Stimulated activated CD8-positive, alpha-beta memory T cell treated with anti-CD3 and anti-CD28 coated beads, Interleukin-15, amount 100 ng/mL, for 24 hours (primary cell): ENCODE data around the gene UQCC2.

ENCODE experiments used
- DNase-seq: peaks from one replicate; pipeline ENCODE4 v3.0.0-alpha.2; 2020; ENCODE audit warnings: low read depth

Gene UQCC2

DNA sequence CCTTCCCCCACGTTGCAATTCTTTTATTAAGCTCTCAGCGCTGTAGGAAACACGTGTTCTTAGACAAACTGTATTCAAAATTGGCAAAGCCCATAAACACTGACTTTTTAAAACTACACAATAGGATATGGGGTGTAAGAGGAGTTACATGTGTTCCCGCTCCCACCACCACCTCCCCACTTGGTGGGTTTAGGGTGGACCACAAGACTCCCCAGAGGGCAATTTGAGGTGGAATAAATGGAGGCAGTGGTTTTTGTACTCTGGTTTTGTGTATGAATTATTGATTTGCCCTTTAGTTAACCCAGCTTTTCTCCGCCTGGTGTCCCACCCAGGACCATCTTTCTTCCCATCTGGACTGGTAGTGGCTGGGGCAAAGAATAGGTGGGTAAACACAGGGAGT, 3.7 kb downstream of the UQCC2 start:
- DNase-seq, result no peak

DNA sequence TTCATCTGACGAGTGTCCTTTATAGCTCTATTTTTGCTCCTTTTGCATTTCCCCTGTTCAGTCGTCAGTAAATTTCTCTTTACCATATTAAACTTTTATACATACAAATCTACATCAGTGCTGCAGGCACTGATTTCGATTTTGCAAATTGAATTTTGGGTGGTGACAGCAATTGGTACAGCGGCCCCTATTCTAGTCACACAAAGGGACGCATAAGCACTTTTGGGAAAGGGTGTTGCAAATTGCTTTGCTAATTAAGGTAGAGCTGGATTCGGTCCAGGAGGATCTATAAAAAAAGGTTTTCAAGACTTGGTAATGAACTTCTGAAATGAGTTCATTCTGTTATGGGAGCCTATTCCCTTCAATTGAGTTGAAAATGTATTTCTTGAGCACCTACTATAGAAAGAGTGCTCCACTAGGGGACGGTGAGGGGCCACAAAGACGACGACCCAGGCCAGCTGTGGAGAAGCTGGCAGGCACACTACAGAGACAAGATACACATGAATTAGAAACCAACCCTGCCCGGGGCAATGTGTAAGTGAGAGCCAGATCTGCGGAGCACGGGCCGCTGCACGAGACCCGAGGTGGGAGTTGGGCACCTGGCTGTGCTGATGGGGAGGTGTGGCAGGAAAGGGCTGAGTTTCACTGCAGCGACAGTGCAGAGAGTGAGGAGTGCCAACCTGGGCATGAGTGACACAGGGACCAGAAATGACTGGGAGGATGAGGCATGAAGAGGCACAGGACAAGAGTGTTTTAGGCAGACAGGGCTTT, 5.4 kb downstream of the UQCC2 start:
- DNase-seq, result no peak

DNA sequence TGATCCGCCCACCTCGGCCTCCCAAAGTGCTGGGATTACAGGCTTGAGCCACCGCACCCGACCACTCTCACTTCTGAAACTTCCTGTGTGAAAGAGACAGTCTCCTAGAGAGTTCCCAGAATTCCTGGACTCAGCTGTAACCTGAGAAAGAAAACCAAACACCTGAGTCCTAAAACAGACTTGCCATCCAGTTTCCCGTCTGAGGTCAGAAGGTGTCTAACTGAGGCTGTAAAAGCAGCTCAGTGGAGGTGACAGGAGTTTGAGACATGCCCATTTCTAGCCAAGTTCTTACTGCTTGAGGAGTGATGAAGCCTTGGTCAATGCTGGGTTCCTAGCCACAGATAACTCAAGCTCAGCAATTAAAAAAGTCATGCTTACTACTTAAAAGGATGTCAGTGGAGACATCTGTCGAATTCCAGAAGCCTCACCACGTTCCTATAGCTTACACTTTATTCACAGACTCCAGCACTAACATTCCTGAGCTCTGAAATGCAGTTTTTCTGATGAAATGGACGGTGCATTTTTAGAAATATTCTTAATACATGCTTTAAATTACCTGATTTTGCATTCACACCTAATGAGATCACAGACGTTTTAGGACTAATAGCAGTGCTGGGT, 6.1 kb downstream of the UQCC2 start:
- no peak for DNase-seq

DNA sequence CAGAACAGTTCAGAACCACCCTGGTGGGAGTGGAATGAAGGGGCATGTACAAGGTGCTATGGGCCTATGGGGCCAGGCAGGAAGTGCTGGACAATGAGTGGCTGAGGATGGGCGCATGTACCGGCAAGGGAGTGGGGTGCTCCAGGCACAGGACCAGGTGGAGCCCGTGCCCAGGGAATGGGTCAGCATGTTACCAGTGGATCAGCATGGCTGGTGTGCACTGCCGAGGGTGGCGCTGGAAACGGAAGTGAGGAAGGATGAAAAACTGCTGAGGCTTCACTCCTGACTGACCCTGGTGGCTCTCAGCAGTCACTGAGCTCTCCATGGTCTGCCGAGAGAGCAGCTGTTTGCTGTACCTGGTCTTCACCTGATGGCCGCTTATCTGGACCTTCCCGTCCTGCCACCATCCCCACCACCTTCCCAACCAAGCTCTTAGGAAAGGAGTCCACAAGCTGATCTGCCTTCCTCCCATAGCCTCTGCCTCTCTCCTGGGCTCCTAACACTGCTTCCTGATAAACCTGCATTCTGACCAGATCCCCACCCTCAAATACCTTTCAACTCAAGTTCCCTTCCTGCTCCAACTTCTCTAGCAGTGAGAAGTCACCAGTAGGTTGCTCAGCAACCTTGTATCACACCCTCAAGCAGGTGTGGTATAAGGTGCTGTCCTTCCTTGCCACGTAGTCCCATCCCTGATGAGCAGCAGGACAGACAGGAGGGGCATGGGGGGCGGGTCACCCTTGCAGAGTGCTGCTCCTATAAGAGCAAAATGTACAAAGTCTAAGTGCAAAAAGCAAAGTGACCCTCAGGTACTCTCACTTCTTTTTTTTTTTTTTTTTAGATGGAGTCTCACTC, 7.1 kb downstream of the UQCC2 start:
- DNase-seq, result no peak

DNA sequence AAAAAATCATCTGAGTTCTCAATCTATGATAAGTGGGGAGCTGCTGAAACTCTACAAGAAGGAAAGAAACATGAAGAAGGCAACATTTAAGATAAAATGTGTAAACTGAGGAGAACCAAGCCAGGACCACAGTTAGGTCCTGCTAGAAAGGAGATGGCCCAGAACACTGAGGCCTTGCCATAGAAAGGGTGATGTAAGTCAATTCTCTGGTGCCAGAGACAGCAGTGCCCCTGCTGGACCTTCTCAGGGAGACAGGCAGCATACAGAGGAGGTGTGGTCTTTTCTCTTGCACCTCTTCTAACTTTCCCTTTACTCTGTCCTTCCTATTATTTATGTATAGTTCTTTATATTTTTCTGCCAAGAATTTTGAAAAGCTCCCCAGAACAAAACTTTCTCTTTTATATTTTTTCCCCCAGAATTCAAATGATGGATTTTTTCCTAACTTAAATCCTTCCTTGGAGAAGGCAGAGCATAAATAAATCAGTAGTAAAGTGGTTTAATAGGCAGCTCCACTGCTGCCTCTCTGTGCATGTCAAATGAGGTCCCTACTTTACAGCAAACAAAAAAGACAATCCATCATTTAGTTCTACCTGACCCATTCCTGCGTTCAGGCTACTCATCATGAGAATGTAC, 9.0 kb downstream of the UQCC2 start:
- DNase-seq, result no peak

DNA sequence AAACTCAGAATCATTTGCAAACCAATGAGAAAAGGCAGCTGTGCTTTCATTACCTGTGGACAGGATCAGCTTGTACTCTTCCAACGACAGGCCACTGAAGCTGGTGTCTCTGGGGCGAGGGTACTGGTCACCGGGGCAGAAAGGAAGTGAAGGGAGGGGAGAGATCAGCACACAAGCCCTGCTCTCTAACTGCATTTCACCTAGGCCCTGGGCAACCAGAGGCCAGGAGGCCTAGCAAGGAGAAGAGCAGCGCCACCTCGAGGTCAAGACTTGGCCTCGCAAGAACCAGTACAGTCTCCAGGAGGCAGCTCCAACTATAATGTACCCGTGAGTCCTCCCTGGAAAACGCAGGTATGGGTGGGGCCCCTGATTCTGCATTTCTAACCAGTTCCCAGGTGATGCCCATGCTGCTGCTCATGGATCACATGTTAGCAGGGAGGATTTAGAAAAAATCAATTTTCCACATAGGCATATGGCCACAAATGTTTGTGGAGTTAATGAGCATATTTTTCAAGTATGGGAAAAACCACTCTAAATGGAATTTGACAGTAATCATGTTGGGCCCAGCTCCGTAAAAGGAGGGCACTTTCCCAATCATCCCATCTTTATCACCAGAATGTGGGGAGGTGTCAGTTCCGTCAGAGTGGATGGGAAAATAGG, 11.0 kb downstream of the UQCC2 start:
- DNase-seq, result no peak

DNA sequence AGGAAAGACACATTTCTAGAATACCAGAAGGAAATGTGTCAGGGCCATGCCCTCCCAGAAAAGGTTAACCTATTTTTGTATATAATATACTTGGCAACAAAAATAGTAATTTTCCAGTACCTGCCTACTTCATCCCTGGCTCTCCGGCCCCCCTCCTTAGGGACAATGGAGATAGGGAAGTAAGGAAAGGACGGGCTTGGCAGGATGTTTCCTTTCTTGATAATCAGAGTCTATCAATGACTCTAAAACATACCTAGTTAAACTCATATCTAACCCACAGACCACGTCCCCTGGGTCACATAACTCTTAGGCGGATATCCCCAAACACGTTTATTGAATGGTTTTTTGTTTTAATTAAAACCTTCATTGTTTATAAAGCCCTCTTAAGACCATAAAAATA, 11.8 kb downstream of the UQCC2 start:
- DNase-seq, result no peak

DNA sequence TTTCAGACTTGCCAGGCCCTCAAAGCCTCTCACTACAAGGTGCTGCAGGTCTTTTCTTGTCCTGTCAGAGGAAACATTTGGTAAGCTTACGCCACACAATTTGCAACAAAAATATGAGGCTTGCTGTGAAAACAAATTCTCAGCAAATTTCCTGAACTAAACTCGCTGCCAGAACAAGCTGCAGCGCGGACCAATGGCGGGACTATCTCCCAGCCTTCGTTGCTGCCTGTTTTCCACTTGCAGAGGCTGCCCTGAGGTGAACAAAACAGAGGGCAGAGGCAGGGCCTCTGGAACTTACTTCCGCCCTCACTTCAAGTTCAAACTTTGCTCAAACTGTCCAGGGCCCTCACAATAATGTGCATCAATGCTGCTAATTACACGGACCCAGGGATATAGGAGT, 12.4 kb downstream of the UQCC2 start:
- DNase-seq, result no peak

DNA sequence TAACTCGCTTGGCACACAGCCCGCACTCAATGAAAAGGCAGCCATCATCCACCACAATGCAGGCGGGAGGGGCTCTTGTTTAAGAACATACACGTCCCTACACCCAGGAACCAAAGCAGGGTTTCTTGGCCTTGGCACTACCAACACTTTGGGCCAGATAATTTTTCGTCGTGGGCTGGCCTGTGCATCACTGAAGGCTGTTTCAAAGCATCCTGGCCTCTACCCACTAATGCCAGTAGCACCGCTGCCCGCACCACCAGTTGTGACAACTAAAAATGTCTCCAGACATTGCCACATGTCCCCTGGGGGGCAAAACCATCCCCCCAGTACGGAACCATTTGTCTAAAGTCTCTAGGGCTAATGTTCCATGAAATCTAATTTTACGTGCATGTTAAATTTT, 13.0 kb downstream of the UQCC2 start:
- DNase-seq, result no peak

DNA sequence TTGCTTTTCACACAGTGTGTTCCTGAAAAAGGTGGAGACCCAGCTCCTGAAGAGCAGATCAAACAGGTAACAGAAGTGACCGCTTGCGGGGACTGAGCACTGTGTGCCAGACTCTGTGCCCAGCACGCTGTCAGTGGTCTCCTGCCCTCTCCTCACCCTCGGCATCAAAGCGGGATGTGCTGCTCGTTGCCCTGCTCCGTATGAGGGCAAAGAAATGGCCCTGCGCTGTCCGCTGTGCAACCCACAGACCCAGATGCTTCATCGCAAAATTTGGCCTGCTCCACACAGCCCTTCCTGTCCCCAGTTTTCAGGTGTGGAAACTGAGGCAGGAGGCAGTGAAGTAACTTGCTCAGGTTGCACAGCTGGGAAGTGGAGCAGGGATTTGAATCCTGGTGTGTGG, 13.7 kb downstream of the UQCC2 start:
- DNase-seq, result no peak

DNA sequence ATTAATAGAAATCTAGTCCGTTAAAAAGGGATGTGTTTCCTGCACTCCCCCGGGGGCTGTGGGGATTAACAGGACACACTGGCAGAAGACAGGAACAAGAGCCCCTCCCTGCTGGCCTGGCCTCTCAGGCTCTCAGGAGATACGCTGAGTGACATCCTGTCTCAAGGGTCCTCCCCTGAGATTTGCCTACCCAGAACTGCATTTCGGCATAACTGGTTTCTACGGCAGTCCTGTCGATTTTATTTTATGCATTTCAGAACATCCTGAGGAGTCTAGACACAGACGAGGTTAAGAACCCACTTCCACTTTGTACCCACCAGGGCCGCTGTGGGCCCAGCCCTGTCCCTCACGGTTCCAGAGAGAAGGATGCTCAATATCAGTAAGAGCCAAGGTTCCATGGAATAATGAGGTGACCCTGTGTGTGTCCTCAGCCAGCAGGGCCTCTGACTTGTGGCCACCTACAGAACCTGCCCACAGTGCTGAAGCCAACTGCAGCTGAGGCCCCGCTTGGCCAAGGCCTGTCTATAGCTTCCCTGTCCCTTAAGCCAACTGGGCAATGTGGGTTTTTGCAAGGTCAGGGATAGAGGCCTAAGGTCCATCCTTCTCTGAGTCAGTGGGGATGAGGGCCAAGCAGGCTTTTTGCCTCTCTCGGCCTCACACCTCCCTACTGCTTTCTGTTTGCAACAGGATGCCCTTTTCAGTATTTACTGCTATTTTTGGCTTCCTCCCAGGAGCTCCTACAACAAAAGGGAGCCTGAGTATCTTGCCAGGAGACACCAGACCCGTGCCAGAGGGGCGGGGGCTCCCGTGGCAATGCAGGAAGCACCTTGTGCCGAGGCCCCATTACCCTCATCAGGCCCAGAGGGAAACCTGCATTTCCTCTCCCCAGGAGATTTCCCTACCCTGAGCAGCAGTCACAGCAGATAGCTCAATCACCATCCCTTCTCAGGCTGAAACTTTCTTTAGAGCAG, 14.7 kb downstream of the UQCC2 start:
- DNase-seq, result no peak

DNA sequence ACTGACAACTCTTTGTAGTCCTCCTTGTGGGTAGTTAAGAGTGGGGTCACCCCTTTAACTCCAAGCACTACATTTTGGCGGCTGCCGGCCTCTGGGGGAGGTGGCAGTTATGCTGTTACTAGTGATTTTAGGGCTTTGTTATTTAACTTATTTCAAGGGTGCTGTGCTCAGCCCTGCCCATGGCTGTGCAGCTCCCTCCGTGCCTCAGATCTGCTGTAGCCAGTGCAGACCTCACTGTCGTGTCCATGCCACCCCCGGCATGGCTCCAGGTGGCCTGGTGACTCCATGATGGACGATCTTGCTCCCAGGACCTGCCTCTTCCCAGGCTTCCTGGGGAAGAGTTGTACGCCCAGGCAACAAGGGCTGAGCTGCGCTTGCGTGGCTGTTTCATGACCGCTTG, 15.4 kb downstream of the UQCC2 start:
- DNase-seq, result no peak

DNA sequence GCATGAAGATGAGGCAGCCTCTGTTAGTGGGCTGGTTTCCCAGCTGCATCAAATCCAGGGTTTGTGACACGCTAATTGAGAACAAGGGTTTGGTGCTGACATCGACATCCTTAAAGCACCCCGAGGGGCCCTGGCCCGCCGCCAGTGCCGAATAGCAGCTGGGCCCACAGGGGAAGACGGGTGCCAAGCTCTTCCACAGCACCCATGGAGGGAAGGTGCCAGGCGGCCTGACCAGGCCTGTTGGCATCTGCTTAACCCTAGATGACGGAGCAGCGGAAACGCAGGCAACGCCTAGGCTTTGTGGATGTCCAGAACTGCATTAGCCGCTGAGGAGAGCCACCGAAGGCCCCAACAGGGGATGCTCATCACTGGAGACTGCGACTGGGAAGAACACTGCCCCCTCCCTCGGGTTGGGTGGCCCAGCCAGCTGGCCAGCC, 16.0 kb downstream of the UQCC2 start:
- DNase-seq, result no peak

DNA sequence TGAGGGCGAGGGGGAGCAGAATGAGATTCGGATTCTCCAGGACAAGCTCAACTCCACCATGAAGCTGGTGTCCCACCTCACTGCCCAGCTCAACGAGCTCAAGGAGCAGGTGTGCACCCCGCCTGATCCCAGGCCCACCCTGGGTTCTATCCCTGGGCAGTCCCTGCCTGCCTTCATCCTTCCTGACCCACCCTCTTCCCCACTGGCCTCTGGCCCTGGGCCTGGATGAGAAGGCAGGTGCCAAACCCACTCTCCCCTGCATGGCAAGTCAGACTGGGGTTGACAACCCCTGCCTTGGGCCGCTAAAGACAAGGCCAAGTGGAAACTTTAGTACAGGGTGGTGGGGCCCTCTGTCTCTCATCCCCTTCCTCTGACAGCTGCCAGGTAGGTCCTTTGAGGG, 16.5 kb downstream of the UQCC2 start:
- no peak for DNase-seq

DNA sequence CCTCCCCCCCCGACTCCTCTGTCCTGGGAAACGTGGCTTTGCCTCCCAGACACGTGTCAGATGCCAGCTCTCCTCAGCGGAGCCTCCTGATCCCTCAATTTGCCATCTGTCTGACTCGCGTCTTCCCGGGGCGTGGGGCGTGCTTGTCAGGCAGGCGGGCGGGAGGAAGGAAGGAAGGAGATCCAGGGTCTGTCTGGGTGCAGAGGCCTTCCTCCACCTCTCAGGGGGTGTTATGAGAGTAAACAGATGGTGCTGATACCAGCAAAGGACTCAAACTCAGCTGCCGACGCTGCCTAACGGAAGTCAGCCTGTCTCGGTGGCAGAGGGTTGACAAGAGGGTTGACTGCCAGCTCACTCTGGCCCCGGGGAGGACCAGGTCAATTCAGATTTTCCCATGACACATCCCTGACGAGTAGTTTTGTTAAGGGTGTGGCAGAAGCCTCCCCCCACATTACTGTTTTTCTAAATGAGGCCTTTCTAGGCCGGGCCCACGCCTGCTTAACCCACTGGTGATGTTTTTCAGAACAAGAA, 17.0 kb downstream of the UQCC2 start:
- peak; percentile 36 for DNase-seq

DNA sequence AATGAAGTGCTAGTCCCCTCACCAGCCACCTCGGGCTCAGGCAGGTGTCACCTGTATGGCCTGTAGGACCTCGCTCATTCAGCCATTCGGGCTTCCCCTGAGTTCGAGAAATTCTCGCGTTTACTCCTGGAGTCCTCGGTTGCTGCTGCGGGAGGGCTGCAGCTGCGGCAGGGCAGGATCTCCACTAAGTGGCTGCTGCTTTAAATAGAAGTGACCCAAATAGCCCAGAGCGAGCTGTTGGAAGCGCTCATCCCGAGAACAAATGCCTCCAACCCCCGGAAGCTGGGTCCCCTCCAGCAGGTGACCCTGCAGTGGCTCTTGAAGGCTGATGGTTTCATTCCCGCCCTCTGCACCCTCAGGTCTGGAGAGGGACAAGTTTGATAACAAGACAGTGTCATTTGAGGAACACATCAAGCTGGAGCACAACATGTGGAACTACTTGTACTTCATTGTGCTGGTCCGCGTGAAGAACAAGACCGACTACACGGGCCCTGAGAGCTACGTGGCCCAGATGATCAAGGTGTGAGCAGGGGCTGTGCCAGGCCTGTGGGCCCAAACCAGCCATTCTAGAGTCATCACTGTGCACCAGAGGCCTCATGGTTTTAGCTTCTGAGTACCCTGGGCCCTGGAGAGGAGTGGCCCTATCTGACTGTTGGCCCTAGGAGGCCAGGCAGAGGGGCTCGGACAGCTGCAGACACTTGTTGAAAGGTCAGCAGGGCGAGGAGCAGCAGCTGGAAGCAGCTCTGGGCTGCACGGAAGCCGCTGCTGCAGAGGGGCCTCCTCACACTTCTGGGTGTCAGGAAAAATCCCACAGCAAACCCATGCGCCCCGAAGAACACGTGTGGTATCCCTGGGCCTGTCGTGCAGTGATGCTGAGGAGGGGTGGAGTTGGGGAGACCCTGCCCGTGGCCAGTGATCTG, 18.1 kb downstream of the UQCC2 start:
- DNase-seq, result no peak

DNA sequence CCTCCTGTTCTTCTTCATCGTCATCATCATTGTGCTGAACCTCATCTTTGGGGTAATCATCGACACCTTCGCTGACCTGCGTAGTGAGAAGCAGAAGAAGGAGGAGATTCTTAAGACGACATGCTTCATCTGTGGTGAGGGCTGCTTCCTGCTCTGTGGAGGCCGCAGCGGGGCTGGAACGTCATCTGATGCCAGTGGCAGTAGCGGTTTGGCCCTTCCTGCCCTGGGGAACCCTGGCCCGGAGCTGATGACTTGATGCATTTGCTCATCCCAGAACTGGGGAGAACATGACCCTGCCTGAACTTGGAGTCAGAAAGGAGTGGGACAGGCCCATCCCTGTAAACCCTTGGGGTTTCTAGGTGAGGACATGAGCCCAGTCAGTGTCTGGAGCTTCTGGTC, 18.7 kb downstream of the UQCC2 start:
- no peak for DNase-seq

DNA sequence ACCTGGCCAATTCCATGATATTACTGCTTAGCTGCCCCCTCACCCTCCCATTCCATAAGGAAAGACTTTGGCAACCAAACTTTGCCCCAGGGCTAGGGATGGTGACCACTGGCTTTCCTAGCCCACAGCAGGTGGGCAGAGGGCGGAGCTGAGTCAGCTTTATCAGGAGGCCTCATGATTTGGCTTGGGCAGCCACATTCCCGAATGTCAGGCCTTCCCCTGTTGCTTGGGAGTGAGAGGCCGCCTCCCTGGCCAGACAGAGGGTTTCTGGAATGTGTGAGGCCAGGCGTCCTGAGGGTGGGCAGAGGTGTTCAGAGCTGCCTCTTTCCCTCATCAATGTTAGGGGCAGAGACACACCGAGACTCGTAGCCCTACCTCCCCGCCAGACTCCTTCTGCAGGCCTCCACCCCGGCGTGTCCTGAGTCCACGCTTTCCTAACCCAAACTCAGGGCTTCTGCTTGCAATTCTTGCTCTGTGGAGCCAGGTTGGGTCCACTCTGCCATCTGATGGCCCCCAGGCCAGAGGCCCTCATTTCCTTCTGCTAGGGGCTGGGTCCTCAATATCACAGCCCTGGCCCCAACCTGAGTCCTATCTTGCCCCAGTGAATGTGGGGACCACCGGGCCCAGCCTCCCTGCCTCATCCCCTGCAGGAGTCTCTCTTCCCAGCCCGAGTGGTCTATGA, 19.3 kb downstream of the UQCC2 start:
- DNase-seq, result no peak
